Measurements from ENCODE around the gene YBX2. TPM values are rescaled to one million over a fixed set of nuclear protein-coding genes. Genes with fewer than 3 reads are reported as not detected.
A peak's percentile ranks its signal among the peaks of the same experiment; 100 is the strongest.
"Not testable (repeated sequence)": the region's sequence is repeated elsewhere in the genome, so short reads cannot be mapped to it uniquely, and the experiment has no call there.

Gene YBX2
- total RNA-seq (ENCODE audit: low replicate concordance): 4.5 and 7.0 TPM in 2 replicates
- long read RNA-seq: 0 reads

DNA sequence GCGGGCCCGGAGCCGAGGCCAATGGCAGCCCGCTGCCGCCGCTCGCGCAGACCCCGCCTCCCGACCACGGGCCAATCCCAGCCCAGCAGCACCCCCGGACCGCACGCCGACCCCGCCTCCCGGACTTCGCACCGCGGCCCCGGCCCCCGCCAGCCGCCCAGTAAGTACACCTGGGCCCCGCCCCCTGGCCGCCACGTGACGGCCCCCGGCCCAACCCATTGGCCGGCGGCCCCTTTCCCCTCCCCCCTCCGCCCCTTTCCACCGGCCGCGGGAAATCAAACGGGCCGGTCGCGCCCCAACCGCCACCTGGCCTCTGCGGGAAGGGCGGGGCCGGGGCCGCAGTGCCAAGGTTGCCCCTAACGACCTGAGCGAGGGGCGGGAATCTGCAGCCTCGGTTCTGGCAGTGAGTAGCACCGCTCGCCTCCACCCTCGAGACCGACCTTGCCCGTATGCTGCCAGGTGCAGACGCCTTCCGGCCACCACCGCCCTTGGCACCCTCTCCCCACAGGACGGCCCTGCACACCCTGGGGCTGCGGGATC, at the start of gene YBX2:
Gene YBX2, minus strand, starts transcription at position 26 of the 540 bp plus-strand sequence. CDS start 139 bp downstream, outside the sequence.
- Mint-ChIP-seq H3K4me3 (peak within 1 kb of the TSS; percentile 83), H3K27me3 (peaks cover 47% of the 10 kb centered on the region), H3K27ac (peak within 1 kb of the TSS; percentile 61), H3K4me1 (ENCODE audit: unreplicated experiment) (peaks cover 19% of the 10 kb centered on the region), H3K9me3 (no peaks in the 10 kb centered on the region), H3K36me3 (no peaks in the 10 kb centered on the region)
- peak; percentile 87 for DNase-seq (ENCODE audit: extremely low spot score, unreplicated experiment)
- TF ChIP-seq CTCF (conservative IDR thresholded peaks at IDR 0.05): no peak

GRCh38 chr17:7343250-7343649, 48.8 kb upstream of the YBX2 start:
- Mint-ChIP-seq H3K36me3 (no peaks in the 10 kb centered on the region), H3K4me3 (no peak overlapping the region), H3K9me3 (no peaks in the 10 kb centered on the region), H3K27ac (no peak overlapping the region), H3K4me1 (ENCODE audit: unreplicated experiment) (no peaks in the 10 kb centered on the region), H3K27me3 (peaks cover 22% of the 10 kb centered on the region)
- no peak for TF ChIP-seq CTCF (conservative IDR thresholded peaks at IDR 0.05)
- DNase-seq (ENCODE audit: extremely low spot score, unreplicated experiment): no peak

GRCh38 chr17:7341842-7342241, 47.4 kb upstream of the YBX2 start:
- Mint-ChIP-seq H3K36me3 (no peaks in the 10 kb centered on the region), H3K4me1 (ENCODE audit: unreplicated experiment) (no peaks in the 10 kb centered on the region), H3K27me3 (peaks cover 26% of the 10 kb centered on the region), H3K4me3 (no peak overlapping the region), H3K9me3 (no peaks in the 10 kb centered on the region), H3K27ac (no peak overlapping the region)
- no peak for TF ChIP-seq CTCF (conservative IDR thresholded peaks at IDR 0.05)
- DNase-seq (ENCODE audit: extremely low spot score, unreplicated experiment): no peak

- DNase-seq (ENCODE audit: extremely low spot score, unreplicated experiment): no peak
- no peaks in the 10 kb centered on the region for H3K9me3 Mint-ChIP-seq
- H3K4me3 Mint-ChIP-seq: no peak overlapping the region
- no peaks in the 10 kb centered on the region for H3K36me3 Mint-ChIP-seq
- peaks cover 21% of the 10 kb centered on the region for H3K27me3 Mint-ChIP-seq
- no peaks in the 10 kb centered on the region for H3K4me1 Mint-ChIP-seq (ENCODE audit: unreplicated experiment)
- no peak for TF ChIP-seq CTCF (conservative IDR thresholded peaks at IDR 0.05)
- H3K27ac Mint-ChIP-seq: no peak overlapping the region
These were observed 45.7 kb upstream of the YBX2 start for GRCh38 chr17:7340179-7340578.

- H3K4me1 Mint-ChIP-seq (ENCODE audit: unreplicated experiment); H3K36me3 Mint-ChIP-seq; H3K9me3 Mint-ChIP-seq; H3K4me3 Mint-ChIP-seq; H3K27ac Mint-ChIP-seq; DNase-seq (ENCODE audit: extremely low spot score, unreplicated experiment): not testable (repeated sequence)
- peaks cover 12% of the 10 kb centered on the region for H3K27me3 Mint-ChIP-seq
These were observed 43.2 kb upstream of the YBX2 start for GRCh38 chr17:7337600-7337999.

DNA sequence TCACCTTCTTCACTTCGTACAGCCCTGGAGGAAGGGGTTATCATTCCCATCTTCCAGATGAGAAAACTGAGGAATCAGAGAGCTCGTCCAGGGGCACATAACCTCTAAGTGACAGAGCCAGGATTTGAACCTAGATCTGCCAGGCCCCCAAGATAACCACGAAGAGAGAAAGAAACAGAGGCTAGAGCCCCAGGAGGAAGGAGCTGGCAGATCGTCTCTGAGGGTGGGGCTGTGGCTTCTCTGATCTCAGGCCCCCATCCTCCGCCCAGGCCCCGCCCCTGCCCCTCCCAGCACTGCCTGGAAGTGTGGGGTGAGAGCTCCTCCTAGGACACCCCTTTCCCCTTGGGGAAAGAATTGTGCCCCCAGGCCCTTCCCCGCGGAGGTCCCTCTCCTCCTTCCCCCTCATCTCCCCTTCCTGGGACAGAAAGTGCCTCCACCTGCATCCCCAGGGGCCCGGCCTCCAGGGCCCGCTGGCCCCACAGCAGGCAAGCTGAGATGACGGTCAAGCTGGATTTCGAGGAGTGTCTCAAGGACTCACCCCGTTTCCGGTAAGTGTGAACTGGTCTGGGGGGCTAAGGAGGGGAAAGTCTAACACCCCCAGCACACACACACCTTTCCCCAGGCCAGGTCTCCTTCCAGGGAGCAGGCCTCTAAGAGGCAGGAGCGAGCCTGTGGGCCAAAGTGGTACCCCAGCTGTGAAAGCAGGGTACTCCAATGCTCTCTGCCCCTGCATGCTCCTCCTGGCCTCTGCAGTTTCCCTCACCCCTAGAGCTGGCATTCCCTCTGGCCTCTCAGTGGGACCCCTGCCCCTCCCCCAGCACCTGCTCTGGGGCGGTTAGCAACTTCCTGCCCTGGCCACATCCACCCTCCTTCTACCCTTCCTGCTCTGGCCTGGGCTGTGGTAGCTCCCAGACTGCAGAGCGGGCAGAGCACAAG, 42.1 kb upstream of the YBX2 start, which contains the start of gene ACAP1:
Gene ACAP1, plus strand, starts transcription at position 290 of the 936 bp plus-strand sequence. Its CDS starts 206 bp downstream, at position 496.
- Mint-ChIP-seq H3K4me1 (ENCODE audit: unreplicated experiment) (no peaks in the 10 kb centered on the region), H3K4me3 (no peak within 1 kb of the TSS), H3K9me3 (no peaks in the 10 kb centered on the region), H3K36me3 (no peaks in the 10 kb centered on the region), H3K27me3 (peaks cover 8% of the 10 kb centered on the region), H3K27ac (no peak within 1 kb of the TSS)
- DNase-seq (ENCODE audit: extremely low spot score, unreplicated experiment): no peak
- TF ChIP-seq CTCF (conservative IDR thresholded peaks at IDR 0.05): no peak

GRCh38 chr17:7335765-7336164, 41.3 kb upstream of the YBX2 start:
- H3K9me3 Mint-ChIP-seq; H3K27me3 Mint-ChIP-seq; H3K4me3 Mint-ChIP-seq; DNase-seq (ENCODE audit: extremely low spot score, unreplicated experiment); H3K36me3 Mint-ChIP-seq; H3K4me1 Mint-ChIP-seq (ENCODE audit: unreplicated experiment); H3K27ac Mint-ChIP-seq: not testable (repeated sequence)

Data from type B pancreatic cell (in vitro differentiated cells).